WI38 (cell line): ENCODE results near the gene VWA5B1.
A peak's percentile ranks its signal among the peaks of the same experiment; 100 is the strongest.

ENCODE experiments used
- H3K4me3 ChIP-seq: 2 replicates; pipeline ENCODE4 v1.5.1; 2011; ENCODE audit warnings: low read depth, mild to moderate bottlenecking, control low read depth, low read length
- TF ChIP-seq, protein P1 (sequence below): IDR thresholded peaks from 2 replicates; pipeline ENCODE4 v1.5.1; 2012; ENCODE audit warnings: low read depth, mild to moderate bottlenecking, control low read depth, low read length

The VWA5B1 gene

GRCh38 chr1:20365421-20366055 is 74.9 kb downstream of the VWA5B1 start:
- TF ChIP-seq, protein P1, sequence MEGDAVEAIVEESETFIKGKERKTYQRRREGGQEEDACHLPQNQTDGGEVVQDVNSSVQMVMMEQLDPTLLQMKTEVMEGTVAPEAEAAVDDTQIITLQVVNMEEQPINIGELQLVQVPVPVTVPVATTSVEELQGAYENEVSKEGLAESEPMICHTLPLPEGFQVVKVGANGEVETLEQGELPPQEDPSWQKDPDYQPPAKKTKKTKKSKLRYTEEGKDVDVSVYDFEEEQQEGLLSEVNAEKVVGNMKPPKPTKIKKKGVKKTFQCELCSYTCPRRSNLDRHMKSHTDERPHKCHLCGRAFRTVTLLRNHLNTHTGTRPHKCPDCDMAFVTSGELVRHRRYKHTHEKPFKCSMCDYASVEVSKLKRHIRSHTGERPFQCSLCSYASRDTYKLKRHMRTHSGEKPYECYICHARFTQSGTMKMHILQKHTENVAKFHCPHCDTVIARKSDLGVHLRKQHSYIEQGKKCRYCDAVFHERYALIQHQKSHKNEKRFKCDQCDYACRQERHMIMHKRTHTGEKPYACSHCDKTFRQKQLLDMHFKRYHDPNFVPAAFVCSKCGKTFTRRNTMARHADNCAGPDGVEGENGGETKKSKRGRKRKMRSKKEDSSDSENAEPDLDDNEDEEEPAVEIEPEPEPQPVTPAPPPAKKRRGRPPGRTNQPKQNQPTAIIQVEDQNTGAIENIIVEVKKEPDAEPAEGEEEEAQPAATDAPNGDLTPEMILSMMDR, result no peak
- H3K4me3 ChIP-seq, result no peak overlapping the region

DNA sequence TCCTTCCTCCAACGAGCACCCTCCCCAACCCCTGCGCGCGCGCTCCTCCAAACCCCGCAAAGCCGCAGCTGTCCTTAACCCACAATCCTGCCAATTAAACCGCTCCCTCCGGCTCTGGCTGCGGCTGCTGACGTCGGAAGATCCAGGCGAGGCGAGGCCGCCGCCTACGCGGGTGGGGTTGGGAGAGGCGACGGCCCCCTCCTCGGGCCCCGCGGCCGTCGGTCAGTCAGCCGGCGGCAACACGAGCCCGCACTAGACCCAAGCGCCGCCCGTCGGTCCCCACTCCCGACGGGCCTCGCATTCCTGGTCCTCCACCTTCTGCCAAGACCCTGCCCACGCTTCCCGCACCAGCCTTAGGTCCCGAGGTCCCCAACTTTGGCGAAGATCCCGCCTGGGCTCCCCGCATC is 75.4 kb downstream of the VWA5B1 start:
- H3K4me3 ChIP-seq, result no peak overlapping the region
- TF ChIP-seq, protein P1, result no peak

- H3K4me3 ChIP-seq, result peak overlapping the region; percentile 29; the same call in 1 of the 2 replicates
- TF ChIP-seq, protein P1, result no peak
Measured at GRCh38 chr1:20366463-20367115, 75.9 kb downstream of the VWA5B1 start.

- TF ChIP-seq, protein P1, result peak; percentile 69
- H3K4me3 ChIP-seq, result peak overlapping the region; percentile 29; the same call in 1 of the 2 replicates
Measured at GRCh38 chr1:20367116-20367585, 76.5 kb downstream of the VWA5B1 start.

DNA sequence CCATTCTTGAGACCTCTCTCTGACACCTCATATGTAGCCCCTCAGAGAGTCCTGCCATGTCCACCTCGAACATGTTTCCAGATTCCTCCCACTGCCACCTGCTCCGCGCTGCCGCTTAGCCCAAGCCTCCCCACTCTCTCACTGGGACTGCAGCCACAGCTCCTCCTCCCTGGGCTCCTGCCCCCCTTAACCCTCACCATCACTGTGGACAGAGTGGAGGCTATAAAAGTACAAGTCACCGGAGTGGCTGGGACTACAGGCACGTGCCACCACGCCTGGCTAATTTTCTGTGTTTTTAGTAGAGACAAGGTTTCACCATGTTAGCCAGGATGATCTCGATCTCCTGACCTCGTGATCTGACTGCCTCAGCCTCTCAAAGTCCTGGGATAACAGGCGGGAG is 77.0 kb downstream of the VWA5B1 start:
- H3K4me3 ChIP-seq, result no peak overlapping the region
- TF ChIP-seq, protein P1, result no peak

DNA sequence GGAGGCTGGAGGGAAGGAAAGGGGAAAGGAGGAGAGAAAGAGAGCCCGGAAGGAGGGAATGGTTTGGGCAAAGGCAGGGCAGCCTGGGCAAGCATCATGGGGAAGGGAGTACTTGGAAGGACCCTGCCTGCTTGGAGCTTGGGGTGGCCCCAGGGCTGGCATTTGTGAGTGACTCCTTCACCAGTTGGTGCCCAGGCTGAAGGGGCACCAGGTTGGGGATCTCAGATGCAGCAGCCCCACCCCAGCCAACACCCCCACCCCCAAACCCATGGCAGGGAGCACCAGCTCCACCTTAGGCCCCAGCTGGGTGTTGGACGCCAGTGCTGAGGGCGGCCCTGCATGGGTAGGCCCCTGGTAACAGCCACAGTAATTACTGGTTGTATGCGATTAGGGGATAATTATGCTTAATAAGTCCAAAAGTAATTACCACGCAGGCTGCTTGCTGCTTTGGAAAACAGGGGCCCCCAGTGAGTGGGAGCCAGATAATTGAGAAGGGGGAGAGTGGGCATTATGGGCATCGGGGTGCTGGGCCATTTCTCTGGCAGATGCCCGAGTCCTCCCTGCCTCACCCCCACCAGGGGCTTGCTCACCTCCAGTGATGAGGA is 78.3 kb downstream of the VWA5B1 start:
- H3K4me3 ChIP-seq, result no peak overlapping the region
- TF ChIP-seq, protein P1, result no peak

- TF ChIP-seq, protein P1, result no peak
- H3K4me3 ChIP-seq, result no peak overlapping the region
Measured at GRCh38 chr1:20370698-20371097, 80.0 kb downstream of the VWA5B1 start.
